IPS DF 6.9 (cell line): ENCODE results near the gene ARFGEF2.

ENCODE experiments used
- DNase-seq: peaks from one replicate; pipeline ENCODE4 v3.0.0-alpha.2; 2013; ENCODE audit warnings: low read depth, low spot score
- H3K27ac ChIP-seq: one replicate; pipeline ENCODE4 v1.5.1; 2013; ENCODE audit warnings: low read length, control low read depth
- H3K27me3 ChIP-seq: 2 replicates; pipeline ENCODE4 v1.6.1; 2013; ENCODE audit warnings: mild to moderate bottlenecking, low read length; ENCODE audit not compliant: control insufficient read depth, insufficient read depth
- H3K36me3 ChIP-seq: 2 replicates; pipeline ENCODE4 v1.6.1; 2013; ENCODE audit warnings: low read length; ENCODE audit not compliant: control insufficient read depth, insufficient read depth
- H3K4me1 ChIP-seq: 2 replicates; pipeline ENCODE4 v1.6.1; 2013; ENCODE audit warnings: low read length; ENCODE audit not compliant: control insufficient read depth, insufficient read depth
- H3K4me3 ChIP-seq: 2 replicates; pipeline ENCODE4 v1.5.1; 2013; ENCODE audit warnings: mild to moderate bottlenecking, low read length
- H3K9me3 ChIP-seq: 2 replicates; pipeline ENCODE4 v1.6.1; 2013; ENCODE audit warnings: low read length, inconsistent platforms; ENCODE audit not compliant: control insufficient read depth, insufficient read depth
- WGBS: extraction: QIAGEN DNeasy Blood & Tissue Kit; methylation state at CpG from one replicate; pipeline ENCODE4 v1.1.7; 2013; ENCODE audit warnings: mixed read lengths, missing lambda C conversion rate; ENCODE audit not compliant: insufficient read length, insufficient coverage; 5-methylcytosine and 5-hydroxymethylcytosine counted together

The ARFGEF2 gene

GRCh38 chr20:48937674-48938073, 16.2 kb downstream of the ARFGEF2 start:
- Histone ChIP-seq H3K27ac (no peak overlapping the region), H3K27me3 (no peaks in the 10 kb centered on the region), H3K4me3 (no peak overlapping the region), H3K36me3 (no peaks in the 10 kb centered on the region), H3K9me3 (no peaks in the 10 kb centered on the region), H3K4me1 (no peaks in the 10 kb centered on the region)
- DNase-seq = no peak
- WGBS = no CpG with 5 or more reads among the region's 5 CpGs

DNA sequence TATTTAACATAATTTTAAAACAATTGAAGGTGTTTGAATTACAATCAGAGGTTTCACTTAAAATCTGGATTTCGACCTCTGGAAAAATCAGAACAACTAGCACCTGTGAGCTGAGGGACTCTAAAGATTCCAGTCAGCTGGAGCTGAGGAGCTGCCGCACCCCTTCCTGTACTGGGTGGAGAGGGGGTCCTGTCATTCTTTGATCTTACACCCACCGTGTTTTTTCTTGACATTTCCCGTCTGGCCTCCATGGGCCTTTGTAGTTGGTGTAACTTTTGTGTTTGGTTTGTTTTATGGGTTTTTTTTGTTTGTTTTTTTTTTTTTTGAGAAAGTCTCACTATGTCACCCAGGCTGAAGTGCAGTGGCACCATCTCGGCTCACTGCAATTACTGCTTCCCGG, 17.2 kb downstream of the ARFGEF2 start:
- no peaks in the 10 kb centered on the region for H3K9me3 ChIP-seq
- WGBS = no CpG with 5 or more reads among the region's 6 CpGs
- no peak overlapping the region for H3K4me3 ChIP-seq
- DNase-seq = no peak
- H3K27ac ChIP-seq = no peak overlapping the region
- H3K27me3 ChIP-seq = no peaks in the 10 kb centered on the region
- no peaks in the 10 kb centered on the region; the same call in 1 of the 2 replicates for H3K36me3 ChIP-seq
- no peaks in the 10 kb centered on the region for H3K4me1 ChIP-seq

GRCh38 chr20:48940170-48940569, 18.7 kb downstream of the ARFGEF2 start:
- no peaks in the 10 kb centered on the region; the same call in 1 of the 2 replicates for H3K36me3 ChIP-seq
- H3K9me3 ChIP-seq = no peaks in the 10 kb centered on the region
- no peak overlapping the region for H3K4me3 ChIP-seq
- WGBS = no CpG with 5 or more reads among the region's 2 CpGs
- no peaks in the 10 kb centered on the region for H3K27me3 ChIP-seq
- no peak for DNase-seq
- no peak overlapping the region for H3K27ac ChIP-seq
- H3K4me1 ChIP-seq = no peaks in the 10 kb centered on the region

DNA sequence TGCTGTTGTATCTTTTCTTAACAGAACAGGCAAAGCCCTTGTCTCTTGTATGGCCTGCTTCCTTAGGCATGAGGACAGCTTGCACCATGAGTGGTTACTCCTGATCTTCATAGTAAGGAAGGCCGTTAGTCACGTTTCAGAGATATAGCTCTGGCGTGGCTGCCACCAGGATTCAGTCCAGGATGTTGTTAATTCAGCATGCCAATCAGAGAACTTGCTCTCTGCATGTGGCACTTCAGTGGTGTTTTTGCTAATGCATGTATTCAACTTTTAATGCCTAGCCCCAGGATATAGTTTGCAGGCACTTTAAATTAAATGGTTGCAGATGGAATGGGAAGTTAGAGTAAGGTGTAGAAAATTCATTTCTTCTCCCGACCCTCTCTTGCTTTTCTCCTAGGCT, 20.0 kb downstream of the ARFGEF2 start:
- no peak for DNase-seq
- H3K9me3 ChIP-seq = no peaks in the 10 kb centered on the region
- H3K4me3 ChIP-seq = no peak overlapping the region
- no peak overlapping the region for H3K27ac ChIP-seq
- no peaks in the 10 kb centered on the region; the same call in 1 of the 2 replicates for H3K36me3 ChIP-seq
- no peaks in the 10 kb centered on the region for H3K27me3 ChIP-seq
- no peaks in the 10 kb centered on the region for H3K4me1 ChIP-seq
- no CpG with 5 or more reads among the region's 4 CpGs for WGBS

DNA sequence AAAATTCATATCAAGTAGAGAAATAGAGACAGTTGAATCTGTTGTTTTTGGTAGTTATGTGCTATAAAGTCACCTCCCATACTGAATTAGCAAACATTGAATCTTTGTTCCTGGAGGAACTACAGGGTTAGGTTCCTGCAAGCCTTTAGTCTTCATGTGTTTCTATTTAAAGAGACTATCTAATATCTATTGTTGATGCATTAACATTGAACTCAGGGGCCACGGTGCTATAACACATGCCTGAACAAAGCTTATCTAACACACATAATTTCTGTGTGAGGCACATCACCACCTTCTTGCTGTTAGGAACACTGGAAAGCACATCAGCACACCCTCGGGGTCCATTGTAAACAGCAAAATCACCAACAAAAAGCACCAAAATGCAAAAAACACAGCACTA, 21.2 kb downstream of the ARFGEF2 start:
- no CpG with 5 or more reads among the region's 2 CpGs for WGBS
- no peaks in the 10 kb centered on the region for H3K4me1 ChIP-seq
- no peaks in the 10 kb centered on the region for H3K9me3 ChIP-seq
- H3K36me3 ChIP-seq = no peaks in the 10 kb centered on the region; the same call in 1 of the 2 replicates
- no peak overlapping the region for H3K4me3 ChIP-seq
- no peaks in the 10 kb centered on the region for H3K27me3 ChIP-seq
- DNase-seq = no peak
- no peak overlapping the region for H3K27ac ChIP-seq

DNA sequence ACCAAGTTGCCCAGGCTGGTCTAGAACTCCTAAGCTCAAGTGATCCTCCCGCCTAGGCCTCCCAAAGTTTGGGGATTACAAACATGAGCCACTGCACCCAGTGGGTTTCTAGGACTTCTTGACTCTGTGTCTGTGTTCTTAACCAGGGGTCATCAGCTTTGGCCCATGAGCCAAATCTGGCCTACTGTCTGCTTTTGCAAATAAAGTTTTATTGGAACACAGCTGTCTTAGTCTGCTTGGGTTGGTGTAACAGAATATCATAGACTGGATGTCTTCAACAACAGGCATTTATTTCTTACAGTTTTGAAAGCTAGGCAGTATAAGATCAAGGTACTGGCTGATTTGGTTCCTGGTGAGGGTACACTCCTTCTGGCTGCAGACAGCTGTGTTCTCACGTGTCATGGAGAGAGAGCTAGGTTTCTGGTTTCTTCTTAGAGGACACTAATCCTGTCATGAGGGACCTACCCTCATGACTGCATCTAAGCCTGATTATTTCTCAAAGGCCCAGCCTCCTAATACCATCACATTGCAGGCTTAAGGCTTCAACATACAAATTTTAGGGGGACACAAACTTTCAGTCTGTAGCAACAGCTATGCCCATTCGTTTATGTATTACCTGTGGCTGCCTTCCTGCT, 23.3 kb downstream of the ARFGEF2 start:
- no peaks in the 10 kb centered on the region for H3K4me1 ChIP-seq
- H3K27ac ChIP-seq = no peak overlapping the region
- WGBS = no CpG with 5 or more reads among the region's 3 CpGs
- H3K36me3 ChIP-seq = no peaks in the 10 kb centered on the region; the same call in 1 of the 2 replicates
- no peak for DNase-seq
- H3K27me3 ChIP-seq = no peaks in the 10 kb centered on the region
- no peak overlapping the region for H3K4me3 ChIP-seq
- H3K9me3 ChIP-seq = no peaks in the 10 kb centered on the region

DNA sequence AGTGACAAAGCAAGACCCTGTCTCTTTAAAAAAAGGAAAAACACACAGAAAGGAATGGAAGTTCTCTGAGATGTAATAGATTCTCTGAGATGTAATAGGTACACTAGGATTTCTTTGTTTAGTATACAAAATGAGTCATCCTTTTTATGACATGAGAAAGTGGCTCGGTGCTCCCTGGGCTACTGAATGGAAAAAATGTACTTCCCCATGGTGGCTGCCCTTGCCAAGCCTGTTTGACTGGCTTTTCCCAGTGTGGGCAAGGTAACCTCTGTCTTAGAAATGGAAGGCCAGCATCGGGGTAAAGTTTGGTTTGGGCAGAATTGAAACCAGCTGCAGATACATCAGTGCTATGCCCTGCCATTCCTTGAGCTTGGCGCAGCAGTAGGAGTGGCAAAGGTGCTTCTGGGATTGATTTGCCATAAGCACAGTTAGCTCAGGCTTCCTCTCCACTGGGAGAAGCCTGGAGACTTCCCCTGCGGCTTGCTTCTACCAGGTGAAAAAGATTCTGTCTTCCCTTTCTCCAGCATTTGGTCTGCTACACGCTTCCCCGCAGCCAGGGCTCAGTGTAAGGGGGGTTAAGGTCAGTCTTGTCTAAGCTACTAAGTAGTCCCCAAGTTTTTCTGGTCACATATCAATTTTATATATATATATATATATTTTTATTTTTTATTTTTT, 24.5 kb downstream of the ARFGEF2 start:
- Histone ChIP-seq H3K4me1 (no peaks in the 10 kb centered on the region), H3K9me3 (no peaks in the 10 kb centered on the region), H3K36me3 (no peaks in the 10 kb centered on the region; the same call in 1 of the 2 replicates), H3K27ac (no peak overlapping the region), H3K4me3 (no peak overlapping the region), H3K27me3 (no peaks in the 10 kb centered on the region)
- no peak for DNase-seq
- no CpG with 5 or more reads among the region's 6 CpGs for WGBS

- no peaks in the 10 kb centered on the region for H3K4me1 ChIP-seq
- no peak for DNase-seq
- no peaks in the 10 kb centered on the region for H3K27me3 ChIP-seq
- WGBS = no CpG with 5 or more reads among the region's 6 CpGs
- H3K36me3 ChIP-seq = peaks cover 7% of the 10 kb centered on the region; the same call in 1 of the 2 replicates
- no peak overlapping the region for H3K27ac ChIP-seq
- no peak overlapping the region for H3K4me3 ChIP-seq
- no peaks in the 10 kb centered on the region for H3K9me3 ChIP-seq
These were observed 27.1 kb downstream of the ARFGEF2 start for GRCh38 chr20:48948612-48949011.

DNA sequence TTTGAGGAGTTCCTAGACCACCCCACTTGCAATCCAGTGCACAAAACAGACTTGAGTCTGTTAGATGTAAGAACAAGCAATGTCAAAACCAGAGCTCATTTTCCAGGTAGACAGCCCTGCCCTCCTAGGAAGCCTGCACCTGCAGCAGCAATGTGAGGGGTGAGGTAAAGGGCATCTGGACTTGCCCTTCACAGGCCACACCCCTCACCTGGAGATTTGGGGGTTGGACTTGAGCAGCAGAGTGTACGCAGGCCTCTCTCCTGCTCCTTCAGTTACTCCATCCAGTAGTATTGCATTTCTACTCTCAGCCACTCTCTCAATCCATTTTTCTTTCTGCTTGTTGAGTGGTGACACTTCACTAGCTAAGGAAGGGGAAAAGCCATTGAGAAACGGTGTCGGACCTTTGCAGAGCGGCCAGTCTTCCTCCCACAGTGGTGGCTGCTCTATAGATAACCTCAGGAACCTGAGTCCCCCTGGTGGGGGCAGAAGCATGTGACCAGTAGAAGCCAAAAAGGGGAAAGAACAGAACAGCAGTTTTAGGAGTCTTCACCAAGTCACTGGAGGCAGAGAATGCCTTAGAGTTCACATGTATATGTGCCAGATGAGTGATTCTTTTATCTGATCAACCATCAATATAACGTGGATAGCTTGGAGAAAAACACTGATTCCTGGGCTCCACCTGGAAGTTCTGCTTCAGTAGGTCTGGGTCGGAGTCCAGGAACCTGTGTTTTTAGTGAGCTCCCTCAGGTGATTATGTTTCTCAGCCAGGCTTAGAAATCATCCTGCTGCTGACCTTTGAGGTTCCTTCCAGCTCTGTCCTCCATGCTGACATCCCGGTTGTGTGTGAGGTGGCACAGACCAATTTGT, 28.0 kb downstream of the ARFGEF2 start:
- Histone ChIP-seq H3K9me3 (no peaks in the 10 kb centered on the region), H3K4me3 (no peak overlapping the region), H3K4me1 (no peaks in the 10 kb centered on the region), H3K27ac (no peak overlapping the region), H3K36me3 (peaks cover 8% of the 10 kb centered on the region; the same call in 1 of the 2 replicates), H3K27me3 (no peaks in the 10 kb centered on the region)
- DNase-seq = no peak
- no CpG with 5 or more reads among the region's 7 CpGs for WGBS

- WGBS = no CpG with 5 or more reads among the region's 10 CpGs
- H3K27ac ChIP-seq = no peak overlapping the region
- peaks cover 8% of the 10 kb centered on the region; the same call in 1 of the 2 replicates for H3K36me3 ChIP-seq
- no peak for DNase-seq
- no peaks in the 10 kb centered on the region for H3K27me3 ChIP-seq
- no peak overlapping the region for H3K4me3 ChIP-seq
- no peaks in the 10 kb centered on the region for H3K9me3 ChIP-seq
- H3K4me1 ChIP-seq = no peaks in the 10 kb centered on the region
These were observed 29.5 kb downstream of the ARFGEF2 start for GRCh38 chr20:48951041-48951440.
